Measurements from ENCODE around the gene DLST. TPM values are rescaled to one million over a fixed set of nuclear protein-coding genes. Genes with fewer than 3 reads are reported as not detected.
A peak's percentile ranks its signal among the peaks of the same experiment; 100 is the strongest.

Gene DLST
- total RNA-seq, 1 donor from 2014 or later, result 48.2 TPM

- Histone ChIP-seq H3K4me3 (ENCODE audit: low read depth, low read length) (no peak overlapping the region), H3K27me3 (ENCODE audit: control insufficient read depth, insufficient read depth, low read length) (no peaks in the 10 kb centered on the region), H3K36me3 (ENCODE audit: control insufficient read depth, insufficient read depth, low read length) (peaks cover 32% of the 10 kb centered on the region)
- TF ChIP-seq CTCF (IDR thresholded peaks at IDR 0.05; ENCODE audit: insufficient read depth, low read length, severe bottlenecking), result no peak
- FAIRE-seq (peak; percentile 83), DNase-seq (ENCODE audit: low read depth) (no peak)
Observed at GRCh38 chr14:74902941-74903705, 21.4 kb downstream of the DLST start.

GRCh38 chr14:74904635-74905503 is 23.2 kb downstream of the DLST start:
- no peak overlapping the region for H3K4me3 ChIP-seq (ENCODE audit: low read depth, low read length)
- no peak for TF ChIP-seq CTCF (IDR thresholded peaks at IDR 0.05; ENCODE audit: insufficient read depth, low read length, severe bottlenecking)
- DNase-seq (ENCODE audit: low read depth) (no peak), FAIRE-seq (no peak)
- no peaks in the 10 kb centered on the region for H3K27me3 ChIP-seq (ENCODE audit: control insufficient read depth, insufficient read depth, low read length)
- peaks cover 17% of the 10 kb centered on the region for H3K36me3 ChIP-seq (ENCODE audit: control insufficient read depth, insufficient read depth, low read length)

DNA sequence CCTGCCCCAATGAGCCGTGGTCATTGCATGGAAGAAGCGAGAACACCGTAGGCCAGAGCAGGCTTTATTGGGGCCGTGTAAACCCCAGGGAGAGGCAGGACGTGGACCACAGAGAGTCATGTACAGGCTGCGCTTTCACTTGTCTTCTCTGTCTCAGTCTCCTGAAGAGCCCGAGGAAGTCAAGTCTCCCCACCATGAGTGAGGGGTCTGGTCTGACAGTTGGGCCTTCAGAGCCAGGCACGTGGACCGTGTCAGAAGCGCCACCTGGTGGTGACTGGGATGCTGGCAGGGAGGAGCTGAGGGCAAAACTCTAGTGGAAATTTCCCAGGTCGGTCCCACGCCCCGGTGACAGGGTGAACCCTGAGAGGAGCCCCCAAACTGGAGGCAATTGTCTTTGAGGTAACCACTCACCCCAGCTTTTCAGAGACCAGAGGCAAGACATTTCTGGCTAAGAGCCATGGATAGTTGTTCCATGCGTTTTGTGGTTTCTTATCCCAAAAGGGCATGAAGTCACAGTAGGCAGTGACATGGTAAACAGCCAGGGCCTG is 24.0 kb downstream of the DLST start:
- Histone ChIP-seq H3K36me3 (ENCODE audit: control insufficient read depth, insufficient read depth, low read length) (peaks cover 12% of the 10 kb centered on the region), H3K27me3 (ENCODE audit: control insufficient read depth, insufficient read depth, low read length) (no peaks in the 10 kb centered on the region), H3K4me3 (ENCODE audit: low read depth, low read length) (no peak overlapping the region)
- peak; percentile 94 for TF ChIP-seq CTCF (IDR thresholded peaks at IDR 0.05; ENCODE audit: insufficient read depth, low read length, severe bottlenecking)
- FAIRE-seq (peak; percentile 50), DNase-seq (ENCODE audit: low read depth) (no peak)

- peaks cover 5% of the 10 kb centered on the region for H3K36me3 ChIP-seq (ENCODE audit: control insufficient read depth, insufficient read depth, low read length)
- H3K4me3 ChIP-seq (ENCODE audit: low read depth, low read length), result no peak overlapping the region
- FAIRE-seq, result no peak
- DNase-seq (ENCODE audit: low read depth), result no peak
- TF ChIP-seq CTCF (IDR thresholded peaks at IDR 0.05; ENCODE audit: insufficient read depth, low read length, severe bottlenecking), result peak; percentile 31
- no peaks in the 10 kb centered on the region for H3K27me3 ChIP-seq (ENCODE audit: control insufficient read depth, insufficient read depth, low read length)
Observed at GRCh38 chr14:74906925-74907521, 25.3 kb downstream of the DLST start.

DNA sequence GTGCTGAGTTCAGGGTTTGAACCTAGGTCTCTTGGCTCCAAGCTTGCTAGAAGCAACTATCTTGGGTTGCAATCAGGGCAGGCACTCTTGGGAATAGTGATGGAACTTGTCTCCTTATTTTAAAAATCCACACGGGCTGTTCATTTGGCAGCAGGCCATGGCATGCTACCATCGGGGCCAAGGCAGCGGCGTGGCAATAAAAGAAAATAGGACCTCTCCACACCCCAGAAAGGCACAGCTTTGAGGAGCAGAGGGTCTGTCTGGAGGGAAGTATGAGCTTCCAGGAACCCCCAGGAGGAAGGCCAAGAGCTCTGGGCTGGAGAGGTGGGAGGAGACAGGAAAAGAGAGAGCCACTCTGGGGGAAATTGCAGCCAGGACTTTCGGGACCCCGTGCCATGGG is 26.0 kb downstream of the DLST start:
- TF ChIP-seq CTCF (IDR thresholded peaks at IDR 0.05; ENCODE audit: insufficient read depth, low read length, severe bottlenecking), result no peak
- FAIRE-seq (no peak), DNase-seq (ENCODE audit: low read depth) (no peak)

More for the DNA sequence above, 26.0 kb downstream of the DLST start:
- no peak overlapping the region for H3K4me3 ChIP-seq (ENCODE audit: low read depth, low read length)
- H3K36me3 ChIP-seq (ENCODE audit: control insufficient read depth, insufficient read depth, low read length), result peaks cover 3% of the 10 kb centered on the region
- H3K27me3 ChIP-seq (ENCODE audit: control insufficient read depth, insufficient read depth, low read length), result no peaks in the 10 kb centered on the region
